Raji (cell line): Measurements from ENCODE around the gene JMJD1C.

Source experiments
- POLR2A ChIP-seq: IDR thresholded peaks from 2 replicates; pipeline ENCODE4 v1.6.1; 2011; ENCODE audit warnings: low read depth, low read length, control low read depth; ENCODE audit not compliant: insufficient read depth

Gene JMJD1C

GRCh38 chr10:63125459-63125858, 340.3 kb downstream of the JMJD1C start:
- TF ChIP-seq POLR2A = no peak

- TF ChIP-seq POLR2A = no peak
Measured at GRCh38 chr10:63123727-63124362, 341.9 kb downstream of the JMJD1C start.

- no peak for TF ChIP-seq POLR2A
Measured at GRCh38 chr10:63120554-63120953, 345.2 kb downstream of the JMJD1C start.

- no peak for TF ChIP-seq POLR2A
Measured at GRCh38 chr10:63119041-63119440, 346.7 kb downstream of the JMJD1C start.
